ENCODE data around the gene TBC1D17. TPM values are rescaled to one million over a fixed set of nuclear protein-coding genes. Genes with fewer than 3 reads are reported as not detected.

TBC1D17 gene
- total and polyA plus RNA-seq, 2 experiments from 2014 or later: 6.6 to 32.4 TPM

DNA sequence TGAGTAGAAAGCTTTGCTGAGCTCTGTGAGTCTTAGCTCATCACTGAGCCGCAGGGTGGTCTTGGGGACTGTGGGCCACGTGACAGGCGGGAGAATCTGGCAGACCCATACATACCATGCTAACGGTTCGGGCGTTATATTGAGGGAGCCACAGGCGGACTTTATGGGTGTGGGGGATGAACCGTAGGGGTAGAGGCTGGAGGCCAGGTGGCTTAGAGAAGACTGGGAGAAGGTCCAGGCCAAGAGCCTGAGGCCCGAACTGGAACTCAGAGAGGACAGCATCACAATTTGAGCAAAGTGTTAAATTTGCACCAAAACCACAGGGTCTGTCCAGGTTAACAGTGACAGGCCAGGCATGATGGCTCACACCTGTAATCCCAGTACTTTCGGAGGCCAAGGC, 36.2 kb downstream of the TBC1D17 start:
- Histone ChIP-seq H3K4me2 (ENCODE audit: unreplicated experiment) (no peak overlapping the region), H3K9ac (no peak overlapping the region), H2AFZ (no peak overlapping the region), H3K9me3 (ENCODE audit: low read depth) (no peaks in the 10 kb centered on the region), H3K27ac (no peak overlapping the region), H3K4me1 (ENCODE audit: insufficient read depth) (no peaks in the 10 kb centered on the region), H3K27me3 (replicated peaks; ENCODE audit: insufficient read depth) (no peaks in the 10 kb centered on the region), H3F3A (ENCODE audit: insufficient read depth) (no peaks in the 10 kb centered on the region), H3K79me2 (ENCODE audit: insufficient read depth) (peaks cover 37% of the 10 kb centered on the region), H4K20me1 (ENCODE audit: insufficient read depth) (no peaks in the 10 kb centered on the region), H3K36me3 (ENCODE audit: low read depth) (no peaks in the 10 kb centered on the region; the same call in 1 of the 2 replicates), H3K4me3 (no peak overlapping the region), H3K9me2 (ENCODE audit: insufficient read depth) (no peaks in the 10 kb centered on the region)
- in situ Hi-C loops (cut with MboI): no loop called here
- no peak for TF ChIP-seq EZH2 (IDR thresholded peaks at IDR 0.05; ENCODE audit: insufficient read depth, poor library complexity, severe bottlenecking)
- TF ChIP-seq EZH2phosphoT487 (IDR thresholded peaks at IDR 0.05; ENCODE audit: insufficient read depth, low read depth): no peak
- DNase-seq: no peak
- WGBS, 2 experiments (ENCODE audit: low coverage in 1 of 2, low lambda C conversion rate in 2 of 2, missing lambda C conversion rate in 2 of 2): 83 to 84% methylated on average over 10 of the region's 10 CpGs

DNA sequence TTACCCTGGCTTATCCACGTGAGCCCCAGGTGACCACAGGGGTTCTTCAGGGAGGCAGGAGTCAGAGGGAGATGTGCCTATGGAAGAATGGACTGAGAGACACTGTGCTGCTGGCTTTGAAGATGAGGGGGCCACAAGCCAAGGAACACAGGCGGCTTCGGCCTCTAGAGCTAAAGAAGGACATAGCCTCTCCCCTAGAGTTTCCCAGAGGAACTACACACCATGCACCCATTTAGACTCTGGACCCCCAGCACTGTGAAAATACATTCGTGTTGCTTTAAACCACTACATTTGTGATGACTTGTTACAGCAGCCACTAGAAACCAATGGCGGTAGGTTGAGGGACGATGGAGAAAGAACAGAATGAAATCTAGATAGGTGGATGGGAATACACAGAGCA, 37.8 kb downstream of the TBC1D17 start:
- no peaks in the 10 kb centered on the region for H3K9me3 ChIP-seq (ENCODE audit: low read depth)
- no peak for TF ChIP-seq EZH2phosphoT487 (IDR thresholded peaks at IDR 0.05; ENCODE audit: insufficient read depth, low read depth)
- no peak for TF ChIP-seq EZH2 (IDR thresholded peaks at IDR 0.05; ENCODE audit: insufficient read depth, poor library complexity, severe bottlenecking)
- H3K79me2 ChIP-seq (ENCODE audit: insufficient read depth): peaks cover 52% of the 10 kb centered on the region
- no peaks in the 10 kb centered on the region for H3F3A ChIP-seq (ENCODE audit: insufficient read depth)
- no peaks in the 10 kb centered on the region for H3K4me1 ChIP-seq (ENCODE audit: insufficient read depth)
- H4K20me1 ChIP-seq (ENCODE audit: insufficient read depth): no peaks in the 10 kb centered on the region
- H3K4me2 ChIP-seq (ENCODE audit: unreplicated experiment): no peak overlapping the region
- H2AFZ ChIP-seq: no peak overlapping the region
- no peak overlapping the region for H3K9ac ChIP-seq
- no peak overlapping the region for H3K4me3 ChIP-seq
- no peaks in the 10 kb centered on the region for H3K27me3 ChIP-seq (replicated peaks; ENCODE audit: insufficient read depth)
- H3K36me3 ChIP-seq (ENCODE audit: low read depth): no peaks in the 10 kb centered on the region
- DNase-seq: no peak
- in situ Hi-C loops (cut with MboI): no loop called here
- no peak overlapping the region for H3K27ac ChIP-seq
- WGBS, 2 experiments (ENCODE audit: low coverage in 1 of 2, low lambda C conversion rate in 2 of 2, missing lambda C conversion rate in 2 of 2): 97 to 99% methylated on average over 6 of the region's 6 CpGs
- H3K9me2 ChIP-seq (ENCODE audit: insufficient read depth): no peaks in the 10 kb centered on the region

DNA sequence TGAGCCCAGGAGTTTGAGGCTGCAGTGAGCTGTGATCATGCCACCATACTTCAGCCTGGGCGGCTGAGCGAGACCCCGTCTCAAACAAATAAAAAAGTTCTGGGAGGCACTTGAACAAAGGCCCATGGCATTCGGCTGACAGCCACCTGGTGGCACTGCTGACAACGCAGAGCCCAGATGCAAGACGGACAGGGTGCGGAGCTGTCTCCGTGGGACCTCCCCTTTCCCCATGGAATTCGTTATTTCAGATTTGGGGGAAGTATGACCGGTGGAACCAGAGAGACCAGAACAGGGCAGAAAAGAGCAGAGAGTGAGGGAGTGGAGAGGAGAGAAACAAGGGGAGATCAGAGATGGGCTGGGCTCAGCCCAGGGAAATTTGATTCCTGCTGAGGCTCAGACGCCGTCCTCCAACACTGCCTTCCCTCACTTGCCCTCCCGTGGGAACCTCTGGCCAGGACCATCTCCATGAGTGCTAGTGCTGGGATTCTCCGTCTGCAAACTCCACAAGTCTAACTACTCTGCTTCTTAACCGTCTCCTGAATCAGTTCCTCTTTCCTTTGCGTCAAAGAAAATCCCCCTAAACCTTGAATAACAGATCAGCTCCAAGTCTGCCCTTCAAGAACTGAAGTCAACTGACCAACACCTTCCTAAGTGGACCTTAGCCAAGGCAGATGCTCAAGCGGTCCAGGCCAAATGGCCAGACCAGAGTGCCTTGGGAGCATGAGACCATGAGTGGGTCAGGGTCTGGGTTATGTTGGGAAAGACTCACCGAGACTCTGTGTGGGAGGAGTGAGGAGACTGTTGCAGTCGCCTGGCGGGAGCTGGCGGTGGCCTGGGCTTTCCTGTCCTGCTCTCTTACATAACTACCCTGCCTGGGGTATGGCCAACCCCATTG, 39.6 kb downstream of the TBC1D17 start:
- DNase-seq: no peak
- H3K27ac ChIP-seq: no peak overlapping the region
- no peaks in the 10 kb centered on the region for H4K20me1 ChIP-seq (ENCODE audit: insufficient read depth)
- 90 to 93% methylated on average over 21 of the region's 21 CpGs for WGBS, 2 experiments (ENCODE audit: low coverage in 1 of 2, low lambda C conversion rate in 2 of 2, missing lambda C conversion rate in 2 of 2)
- in situ Hi-C loops (cut with MboI): no loop called here
- H3K9me2 ChIP-seq (ENCODE audit: insufficient read depth): no peaks in the 10 kb centered on the region
- peaks cover 5% of the 10 kb centered on the region for H3K4me1 ChIP-seq (ENCODE audit: insufficient read depth)
- TF ChIP-seq EZH2 (IDR thresholded peaks at IDR 0.05; ENCODE audit: insufficient read depth, poor library complexity, severe bottlenecking): no peak
- no peak for TF ChIP-seq EZH2phosphoT487 (IDR thresholded peaks at IDR 0.05; ENCODE audit: insufficient read depth, low read depth)
- no peaks in the 10 kb centered on the region for H3K9me3 ChIP-seq (ENCODE audit: low read depth)
- no peak overlapping the region for H3K9ac ChIP-seq
- no peaks in the 10 kb centered on the region for H3F3A ChIP-seq (ENCODE audit: insufficient read depth)
- H3K27me3 ChIP-seq (replicated peaks; ENCODE audit: insufficient read depth): no peaks in the 10 kb centered on the region
- no peak overlapping the region for H3K4me3 ChIP-seq
- no peaks in the 10 kb centered on the region for H3K36me3 ChIP-seq (ENCODE audit: low read depth)
- H3K79me2 ChIP-seq (ENCODE audit: insufficient read depth): peaks cover 70% of the 10 kb centered on the region
- H3K4me2 ChIP-seq (ENCODE audit: unreplicated experiment): no peak overlapping the region
- H2AFZ ChIP-seq: no peak overlapping the region

DNA sequence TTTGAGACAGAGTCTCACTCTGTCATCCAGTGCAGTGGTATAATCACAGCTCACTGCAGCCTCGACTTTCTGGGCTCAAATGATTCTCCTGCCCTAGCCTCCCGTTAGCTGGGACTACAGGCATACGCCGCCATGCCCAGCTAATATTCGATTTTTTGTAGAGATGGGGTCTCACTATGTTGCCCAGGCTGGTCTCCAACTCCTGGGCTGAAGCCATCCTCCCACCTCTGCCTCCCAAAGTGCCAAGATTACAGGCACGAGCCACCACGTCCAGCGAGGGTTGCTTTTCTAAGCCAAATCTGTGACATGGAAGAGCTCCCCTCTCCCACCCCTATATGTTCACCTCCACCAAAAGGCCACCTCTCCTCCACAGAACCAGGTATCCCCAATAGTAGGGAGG, 40.6 kb downstream of the TBC1D17 start:
- 89 to 95% methylated on average over 8 of the region's 8 CpGs for WGBS, 2 experiments (ENCODE audit: low coverage in 1 of 2, low lambda C conversion rate in 2 of 2, missing lambda C conversion rate in 2 of 2)
- Histone ChIP-seq H4K20me1 (ENCODE audit: insufficient read depth) (no peaks in the 10 kb centered on the region), H3K79me2 (ENCODE audit: insufficient read depth) (peaks cover 80% of the 10 kb centered on the region), H3K9me2 (ENCODE audit: insufficient read depth) (no peaks in the 10 kb centered on the region), H3K4me3 (no peak overlapping the region), H3K27ac (no peak overlapping the region), H2AFZ (no peak overlapping the region), H3K9me3 (ENCODE audit: low read depth) (no peaks in the 10 kb centered on the region), H3F3A (ENCODE audit: insufficient read depth) (no peaks in the 10 kb centered on the region), H3K4me2 (ENCODE audit: unreplicated experiment) (no peak overlapping the region), H3K27me3 (replicated peaks; ENCODE audit: insufficient read depth) (no peaks in the 10 kb centered on the region), H3K9ac (no peak overlapping the region), H3K4me1 (ENCODE audit: insufficient read depth) (peaks cover 12% of the 10 kb centered on the region), H3K36me3 (ENCODE audit: low read depth) (no peaks in the 10 kb centered on the region)
- no peak for DNase-seq
- TF ChIP-seq EZH2phosphoT487 (IDR thresholded peaks at IDR 0.05; ENCODE audit: insufficient read depth, low read depth): no peak
- no peak for TF ChIP-seq EZH2 (IDR thresholded peaks at IDR 0.05; ENCODE audit: insufficient read depth, poor library complexity, severe bottlenecking)
- in situ Hi-C loops (cut with MboI): no loop called here

All from GM23248 (cell line).